ACC112 (cell line): ENCODE measurements around the gene SFI1.
A peak's percentile ranks its signal among the peaks of the same experiment; 100 is the strongest.
"Not testable (repeated sequence)": the region's sequence is repeated elsewhere in the genome, so short reads cannot be mapped to it uniquely, and the experiment has no call there.

ENCODE experiments used
- H2AFZ ChIP-seq: fragments of 200-600 bp; sonication (generic); one replicate; pipeline ENCODE4 v1.6.0; 2017; ENCODE audit warnings: antibody characterized with exemption, low read length; ENCODE audit not compliant: unreplicated experiment
- H3K27ac ChIP-seq: fragments of 200-600 bp; sonication (generic); 2 replicates; pipeline ENCODE4 v1.5.1; 2014; ENCODE audit warnings: low read depth, mild to moderate bottlenecking, antibody characterized with exemption, low read length, moderate library complexity
- H3K27me3 ChIP-seq: fragments of 200-600 bp; sonication (generic); 2 replicates; pipeline ENCODE4 v1.6.1; 2014; ENCODE audit warnings: mild to moderate bottlenecking, antibody characterized with exemption, low read length, moderate library complexity, mixed read lengths; ENCODE audit not compliant: insufficient read depth
- H3K36me3 ChIP-seq: fragments of 200-600 bp; sonication (generic); 2 replicates; pipeline ENCODE4 v1.6.1; 2016; ENCODE audit warnings: mild to moderate bottlenecking, antibody characterized with exemption, low read length, moderate library complexity, mixed read lengths; ENCODE audit not compliant: insufficient read depth
- H3K4me1 ChIP-seq: fragments of 200-600 bp; sonication (generic); one replicate; pipeline ENCODE4 v1.6.1; 2016; ENCODE audit warnings: low read length, mixed read lengths; ENCODE audit not compliant: insufficient read depth, unreplicated experiment, control insufficient read depth
- H3K4me3 ChIP-seq: fragments of 200-600 bp; sonication (generic); 2 replicates; pipeline ENCODE4 v1.5.1; 2014; ENCODE audit warnings: mild to moderate bottlenecking, low read depth, low read length
- H3K79me2 ChIP-seq: fragments of 200-600 bp; sonication (generic); one replicate; pipeline ENCODE4 v1.6.0; 2016; ENCODE audit warnings: low read length; ENCODE audit not compliant: control insufficient read depth, unreplicated experiment, insufficient read depth

SFI1 gene

GRCh38 chr22:31475800-31476199 is 20.5 kb upstream of the SFI1 start:
- no peaks in the 10 kb centered on the region; the same call in 1 of the 2 replicates for H3K36me3 ChIP-seq

GRCh38 chr22:31477329-31477728 is 19.0 kb upstream of the SFI1 start:
- Histone ChIP-seq H2AFZ (no peak overlapping the region), H3K27ac (no peak overlapping the region), H3K4me3 (no peak overlapping the region), H3K79me2 (peaks cover 13% of the 10 kb centered on the region), H3K4me1 (no peaks in the 10 kb centered on the region), H3K36me3 (no peaks in the 10 kb centered on the region), H3K27me3 (no peaks in the 10 kb centered on the region)

More at GRCh38 chr22:31475800-31476199, 20.5 kb upstream of the SFI1 start:
- no peak overlapping the region for H3K27ac ChIP-seq
- no peak overlapping the region for H2AFZ ChIP-seq
- peaks cover 13% of the 10 kb centered on the region for H3K79me2 ChIP-seq
- no peaks in the 10 kb centered on the region for H3K27me3 ChIP-seq
- H3K4me3 ChIP-seq: no peak overlapping the region
- no peaks in the 10 kb centered on the region for H3K4me1 ChIP-seq

GRCh38 chr22:31481129-31481528 is 15.2 kb upstream of the SFI1 start:
- H3K27me3 ChIP-seq: no peaks in the 10 kb centered on the region
- no peaks in the 10 kb centered on the region for H3K4me1 ChIP-seq
- H3K36me3 ChIP-seq: peaks cover 5% of the 10 kb centered on the region; the same call in 1 of the 2 replicates
- no peak overlapping the region for H2AFZ ChIP-seq
- H3K79me2 ChIP-seq: peaks cover 24% of the 10 kb centered on the region
- no peak overlapping the region for H3K4me3 ChIP-seq
- H3K27ac ChIP-seq: no peak overlapping the region

- not testable (repeated sequence) for H3K4me1 ChIP-seq, H3K27ac ChIP-seq, H3K4me3 ChIP-seq, H3K27me3 ChIP-seq, H3K36me3 ChIP-seq, H2AFZ ChIP-seq
- peaks cover 27% of the 10 kb centered on the region for H3K79me2 ChIP-seq
Observed at GRCh38 chr22:31482470-31482869, 13.9 kb upstream of the SFI1 start.

GRCh38 chr22:31486369-31486768 is 10.0 kb upstream of the SFI1 start:
- Histone ChIP-seq H3K4me1 (peaks cover 14% of the 10 kb centered on the region), H3K79me2 (peaks cover 39% of the 10 kb centered on the region)
- not testable (repeated sequence) for H3K27ac ChIP-seq, H3K36me3 ChIP-seq, H2AFZ ChIP-seq, H3K27me3 ChIP-seq, H3K4me3 ChIP-seq

- Histone ChIP-seq H3K4me3 (no peak overlapping the region), H3K36me3 (peaks cover 5% of the 10 kb centered on the region; the same call in 1 of the 2 replicates), H3K79me2 (peaks cover 39% of the 10 kb centered on the region)
Observed at GRCh38 chr22:31486951-31487350, 9.4 kb upstream of the SFI1 start.

GRCh38 chr22:31488346-31488883 is 7.9 kb upstream of the SFI1 start:
- Histone ChIP-seq H3K4me3 (peak overlapping the region; percentile 92), H3K27me3 (no peaks in the 10 kb centered on the region), H3K27ac (peak overlapping the region; percentile 9; the same call in 1 of the 2 replicates), H3K79me2 (peaks cover 37% of the 10 kb centered on the region), H3K4me1 (peaks cover 15% of the 10 kb centered on the region), H3K36me3 (peaks cover 5% of the 10 kb centered on the region; the same call in 1 of the 2 replicates), H2AFZ (no peak overlapping the region)

More at GRCh38 chr22:31486951-31487350, 9.4 kb upstream of the SFI1 start:
- Histone ChIP-seq H3K27ac (no peak overlapping the region), H3K27me3 (no peaks in the 10 kb centered on the region), H2AFZ (no peak overlapping the region), H3K4me1 (peaks cover 15% of the 10 kb centered on the region)

GRCh38 chr22:31488988-31489617 is 7.2 kb upstream of the SFI1 start:
- Histone ChIP-seq H3K79me2 (peaks cover 31% of the 10 kb centered on the region), H3K4me1 (peaks cover 15% of the 10 kb centered on the region), H3K36me3 (no peaks in the 10 kb centered on the region), H3K27me3 (no peaks in the 10 kb centered on the region), H3K27ac (peak overlapping the region; percentile 82; the same call in 1 of the 2 replicates), H2AFZ (peak overlapping the region; percentile 75), H3K4me3 (peak overlapping the region; percentile 92)

- H2AFZ ChIP-seq: peak within 1 kb of the TSS; percentile 88
- H3K36me3 ChIP-seq: no peaks in the 10 kb centered on the region
- H3K4me1 ChIP-seq: peaks cover 15% of the 10 kb centered on the region
- peak within 1 kb of the TSS; percentile 92 for H3K4me3 ChIP-seq
- peak within 1 kb of the TSS; percentile 82 for H3K27ac ChIP-seq
- H3K27me3 ChIP-seq: no peaks in the 10 kb centered on the region
- peaks cover 28% of the 10 kb centered on the region for H3K79me2 ChIP-seq
Observed at GRCh38 chr22:31489632-31490495, 6.5 kb upstream of the SFI1 start, which contains the start of gene EIF4ENIF1. TSS of gene EIF4ENIF1 (minus strand) at chr22:31489842. CDS start at chr22:31488718, 1,124 bp downstream.

- peak overlapping the region; percentile 88 for H2AFZ ChIP-seq
- H3K79me2 ChIP-seq: peaks cover 23% of the 10 kb centered on the region
- H3K4me1 ChIP-seq: peaks cover 15% of the 10 kb centered on the region
- H3K36me3 ChIP-seq: no peaks in the 10 kb centered on the region
- no peaks in the 10 kb centered on the region for H3K27me3 ChIP-seq
- peak overlapping the region; percentile 92 for H3K4me3 ChIP-seq
- H3K27ac ChIP-seq: peak overlapping the region; percentile 82
Observed at GRCh38 chr22:31490496-31490925, 5.8 kb upstream of the SFI1 start.
